ENCODE results near the gene SEMA3G.

Gene SEMA3G

GRCh38 chr3:52406791-52407510 is 38.0 kb downstream of the SEMA3G start:
- peaks cover 29% of the 10 kb centered on the region for H3K4me1 Mint-ChIP-seq

GRCh38 chr3:52406231-52406661 is 38.7 kb downstream of the SEMA3G start:
- no peak for DNase-seq
- H3K27me3 Mint-ChIP-seq (ENCODE audit: low read depth, poor library complexity), result peaks cover 3% of the 10 kb centered on the region
- no peak overlapping the region for H3K27ac Mint-ChIP-seq
- H3K9me3 Mint-ChIP-seq, result no peaks in the 10 kb centered on the region
- peaks cover 47% of the 10 kb centered on the region for H3K36me3 Mint-ChIP-seq (ENCODE audit: low read depth)
- no peak overlapping the region for H3K4me3 Mint-ChIP-seq
- H3K4me1 Mint-ChIP-seq, result peaks cover 22% of the 10 kb centered on the region
- no peak for TF ChIP-seq CTCF (IDR thresholded peaks at IDR 0.05)

More at GRCh38 chr3:52406791-52407510, 38.0 kb downstream of the SEMA3G start:
- H3K27ac Mint-ChIP-seq, result peak overlapping the region; percentile 69
- no peak for TF ChIP-seq CTCF (IDR thresholded peaks at IDR 0.05)
- no peak overlapping the region for H3K4me3 Mint-ChIP-seq
- peaks cover 3% of the 10 kb centered on the region for H3K27me3 Mint-ChIP-seq (ENCODE audit: low read depth, poor library complexity)
- H3K36me3 Mint-ChIP-seq (ENCODE audit: low read depth), result peaks cover 47% of the 10 kb centered on the region
- no peaks in the 10 kb centered on the region for H3K9me3 Mint-ChIP-seq
- DNase-seq, result no peak

GRCh38 chr3:52405601-52406110 is 39.2 kb downstream of the SEMA3G start:
- DNase-seq, result no peak
- Mint-ChIP-seq H3K9me3 (no peaks in the 10 kb centered on the region), H3K27ac (no peak overlapping the region), H3K4me3 (no peak overlapping the region), H3K27me3 (ENCODE audit: low read depth, poor library complexity) (no peaks in the 10 kb centered on the region), H3K4me1 (peaks cover 17% of the 10 kb centered on the region), H3K36me3 (ENCODE audit: low read depth) (peaks cover 47% of the 10 kb centered on the region)
- TF ChIP-seq CTCF (IDR thresholded peaks at IDR 0.05), result no peak

GRCh38 chr3:52405066-52405465 is 39.8 kb downstream of the SEMA3G start:
- Mint-ChIP-seq H3K27me3 (ENCODE audit: low read depth, poor library complexity) (no peaks in the 10 kb centered on the region), H3K4me1 (peaks cover 17% of the 10 kb centered on the region), H3K27ac (no peak overlapping the region), H3K9me3 (no peaks in the 10 kb centered on the region), H3K4me3 (no peak overlapping the region), H3K36me3 (ENCODE audit: low read depth) (peaks cover 47% of the 10 kb centered on the region)
- DNase-seq, result no peak
- no peak for TF ChIP-seq CTCF (IDR thresholded peaks at IDR 0.05)

GRCh38 chr3:52404391-52404790 is 40.5 kb downstream of the SEMA3G start:
- Mint-ChIP-seq H3K27ac (no peak overlapping the region), H3K27me3 (ENCODE audit: low read depth, poor library complexity) (no peaks in the 10 kb centered on the region), H3K4me3 (no peak overlapping the region), H3K9me3 (no peaks in the 10 kb centered on the region), H3K4me1 (peaks cover 15% of the 10 kb centered on the region), H3K36me3 (ENCODE audit: low read depth) (peaks cover 47% of the 10 kb centered on the region)
- no peak for TF ChIP-seq CTCF (IDR thresholded peaks at IDR 0.05)
- DNase-seq, result no peak

- Mint-ChIP-seq H3K4me3 (no peak overlapping the region), H3K9me3 (no peaks in the 10 kb centered on the region), H3K27me3 (ENCODE audit: low read depth, poor library complexity) (no peaks in the 10 kb centered on the region), H3K27ac (peak overlapping the region; percentile 29), H3K36me3 (ENCODE audit: low read depth) (peaks cover 47% of the 10 kb centered on the region), H3K4me1 (peaks cover 11% of the 10 kb centered on the region)
- no peak for TF ChIP-seq CTCF (IDR thresholded peaks at IDR 0.05)
- no peak for DNase-seq
These were observed 40.9 kb downstream of the SEMA3G start for GRCh38 chr3:52403955-52404354.
